ENCODE results near the gene KIF20A.
"Not testable (repeated sequence)": the region's sequence is repeated elsewhere in the genome, so short reads cannot be mapped to it uniquely, and the experiment has no call there.

Gene KIF20A

GRCh38 chr5:138186002-138186447, 7.1 kb downstream of the KIF20A start:
- DNase-seq (ENCODE audit: low read depth): no peak

GRCh38 chr5:138188626-138189025, 9.7 kb downstream of the KIF20A start:
- no peak for DNase-seq (ENCODE audit: low read depth)

GRCh38 chr5:138192826-138193225, 13.9 kb downstream of the KIF20A start:
- DNase-seq (ENCODE audit: low read depth): no peak

- DNase-seq (ENCODE audit: low read depth): not testable (repeated sequence)
These were observed 14.9 kb downstream of the KIF20A start for GRCh38 chr5:138193859-138194258.

GRCh38 chr5:138210985-138211384, 32.1 kb downstream of the KIF20A start:
- DNase-seq (ENCODE audit: low read depth): no peak

- no peak for DNase-seq (ENCODE audit: low read depth)
These were observed 33.9 kb downstream of the KIF20A start for GRCh38 chr5:138212828-138213160.

GRCh38 chr5:138213161-138214029, 34.5 kb downstream of the KIF20A start, which contains the start of gene CDC23:
Gene CDC23 (minus strand): TSS chr5:138213323. CDS start chr5:138213312, 11 bp downstream.
- DNase-seq (ENCODE audit: low read depth): peak; percentile 99

GRCh38 chr5:138216799-138217198, 37.9 kb downstream of the KIF20A start:
- DNase-seq (ENCODE audit: low read depth): no peak

- no peak for DNase-seq (ENCODE audit: low read depth)
These were observed 44.6 kb downstream of the KIF20A start for GRCh38 chr5:138223532-138223931.

- no peak for DNase-seq (ENCODE audit: low read depth)
These were observed 45.8 kb downstream of the KIF20A start for GRCh38 chr5:138224712-138225111.

GRCh38 chr5:138226910-138227309, 48.0 kb downstream of the KIF20A start:
- no peak for DNase-seq (ENCODE audit: low read depth)

GRCh38 chr5:138229387-138229786, 50.5 kb downstream of the KIF20A start:
- DNase-seq (ENCODE audit: low read depth): no peak

- DNase-seq (ENCODE audit: low read depth): peak; percentile 69
These were observed 51.3 kb downstream of the KIF20A start for GRCh38 chr5:138230261-138230660.

- DNase-seq (ENCODE audit: low read depth): peak; percentile 43
These were observed 52.2 kb downstream of the KIF20A start for GRCh38 chr5:138230981-138231589.

GRCh38 chr5:138233280-138233679, 54.4 kb downstream of the KIF20A start:
- no peak for DNase-seq (ENCODE audit: low read depth)

GRCh38 chr5:138234651-138235050, 55.7 kb downstream of the KIF20A start:
- DNase-seq (ENCODE audit: low read depth): no peak

All from EH (cell line).